AG10803 (cell line): ENCODE results near the gene MT2A.
"Not testable (repeated sequence)": the region's sequence is repeated elsewhere in the genome, so short reads cannot be mapped to it uniquely, and the experiment has no call there.

ENCODE experiments used
- DNase-seq: peaks from one replicate; pipeline ENCODE4 v3.0.0; 2010; ENCODE audit warnings: low read depth
- H3K4me3 ChIP-seq: 2 replicates; pipeline ENCODE4 v1.5.1; 2011; ENCODE audit warnings: mild to moderate bottlenecking, low read length, control low read depth
- CTCF ChIP-seq: conservative IDR thresholded peaks from 2 replicates; pipeline ENCODE4 v1.5.1; 2011; ENCODE audit warnings: mild to moderate bottlenecking, low read length, control low read depth, inconsistent platforms

The MT2A gene

GRCh38 chr16:56614549-56614991 is 6.2 kb downstream of the MT2A start:
- no peak overlapping the region for H3K4me3 ChIP-seq
- TF ChIP-seq CTCF = no peak
- peak; percentile 64 for DNase-seq

DNA sequence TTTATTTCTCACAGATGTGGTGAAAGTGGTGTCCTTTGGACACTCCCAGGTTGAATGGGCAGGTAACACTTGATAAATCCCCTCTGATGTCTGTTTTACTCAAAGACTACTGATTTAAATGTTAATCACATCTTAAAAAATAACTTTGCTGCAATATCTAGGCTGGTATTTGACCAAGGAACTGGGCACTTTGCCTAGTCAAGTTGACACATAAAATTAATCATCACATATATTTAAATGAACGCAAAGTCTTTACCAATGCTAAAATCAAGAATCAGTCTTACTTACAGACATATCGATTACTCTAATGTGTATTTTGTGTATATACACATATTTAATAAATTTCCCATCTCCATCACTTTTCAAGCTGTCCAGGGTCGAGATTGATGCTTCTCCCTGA is 7.0 kb downstream of the MT2A start:
- H3K4me3 ChIP-seq = no peak overlapping the region
- DNase-seq = no peak
- no peak for TF ChIP-seq CTCF

DNA sequence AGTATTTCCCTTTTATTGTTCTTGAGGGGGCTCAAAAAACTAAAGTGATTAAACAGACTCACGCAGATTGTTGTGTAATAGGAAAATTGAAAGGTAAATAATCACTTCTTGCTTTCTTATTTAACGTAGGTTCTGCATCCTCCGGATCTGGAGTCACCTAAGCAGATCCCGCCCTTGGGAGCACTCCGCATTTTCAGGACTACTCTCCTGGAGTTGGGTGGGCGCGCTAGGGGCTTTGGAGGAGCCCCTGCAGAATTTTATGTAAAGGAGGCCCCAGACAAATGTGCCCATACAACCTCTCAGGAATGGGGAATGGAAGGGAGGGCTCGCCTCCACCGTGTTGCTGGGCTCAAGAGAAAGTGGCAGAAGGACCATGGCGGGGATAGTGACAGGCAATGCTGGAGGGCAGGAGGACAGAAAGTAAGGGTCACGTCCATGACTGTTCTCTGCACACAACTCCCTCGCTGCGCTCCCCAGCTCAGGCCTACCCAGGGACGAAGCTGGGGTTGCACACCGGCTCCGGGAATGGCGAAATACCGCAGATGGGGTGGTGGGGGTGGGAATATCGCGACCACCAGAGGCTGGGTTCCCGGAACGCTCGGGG is 8.3 kb downstream of the MT2A start:
- H3K4me3 ChIP-seq = peak overlapping the region; percentile 49

DNA sequence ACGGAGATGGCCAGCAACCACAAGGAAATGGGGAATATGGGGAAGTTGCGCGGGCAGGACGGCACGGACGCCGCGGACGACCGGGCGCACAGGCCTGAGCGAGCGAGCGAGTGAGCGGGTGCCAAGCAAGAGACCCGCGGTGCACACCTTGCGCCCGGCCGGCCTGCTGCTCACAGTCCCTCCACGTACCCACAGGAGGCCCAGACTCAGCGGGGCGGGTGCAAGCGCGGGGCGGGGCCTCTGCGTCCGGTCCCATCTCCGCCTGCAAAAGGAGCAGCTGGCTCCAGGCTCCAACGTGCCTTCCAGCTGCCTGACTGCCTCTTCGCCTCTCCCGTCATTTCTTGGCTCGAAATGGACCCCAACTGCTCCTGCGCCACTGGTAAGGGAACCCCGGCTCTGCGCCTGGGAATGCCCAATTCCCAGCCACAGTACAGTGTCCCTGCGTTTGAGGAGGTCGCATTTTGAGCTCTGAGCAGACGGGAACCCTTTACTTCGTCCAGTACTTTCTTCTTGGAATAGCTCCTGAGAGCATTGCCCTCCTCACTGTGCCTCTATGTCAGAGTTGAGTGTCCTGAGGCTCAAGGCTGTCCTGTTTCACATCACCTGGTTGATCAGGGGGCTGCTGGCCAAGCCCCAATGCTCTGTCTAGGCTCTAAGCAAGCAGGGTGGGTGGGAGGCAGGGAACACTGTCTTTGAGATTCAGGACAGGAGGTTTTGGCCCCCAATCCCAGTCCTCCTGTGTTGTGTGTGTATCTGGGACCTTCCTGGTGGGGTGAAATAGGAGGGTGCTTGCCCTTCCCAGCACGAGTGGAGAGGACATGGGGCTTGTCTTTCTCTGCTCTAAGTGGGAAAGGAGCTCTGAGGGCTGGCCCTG is 9.1 kb downstream of the MT2A start:
- DNase-seq = peak; percentile 75
- peak overlapping the region; percentile 49 for H3K4me3 ChIP-seq
- no peak for TF ChIP-seq CTCF

More for the DNA sequence above, 8.3 kb downstream of the MT2A start:
- TF ChIP-seq CTCF = no peak
- no peak for DNase-seq

DNA sequence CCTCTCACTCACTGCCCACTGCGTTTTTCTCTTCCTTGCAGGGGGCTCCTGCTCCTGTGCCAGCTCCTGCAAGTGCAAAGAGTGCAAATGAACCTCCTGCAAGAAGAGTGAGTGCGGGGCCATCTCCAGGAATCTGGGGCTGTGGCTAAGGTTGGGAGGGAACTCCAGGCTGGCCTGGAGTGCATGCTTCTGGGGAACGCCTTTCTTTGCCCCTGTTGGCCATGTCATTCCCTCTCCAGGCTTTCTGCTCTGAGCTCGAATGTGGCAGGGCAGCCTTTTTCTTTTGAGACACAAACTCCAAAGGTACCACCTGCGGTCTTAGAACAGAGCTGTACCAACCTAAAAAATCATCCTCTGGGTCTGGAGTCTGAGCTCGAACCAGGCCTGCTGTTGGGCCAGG is 9.8 kb downstream of the MT2A start:
- no peak for TF ChIP-seq CTCF
- H3K4me3 ChIP-seq = no peak overlapping the region
- DNase-seq = no peak

GRCh38 chr16:56620339-56620897 is 12.0 kb downstream of the MT2A start:
- no peak for TF ChIP-seq CTCF
- H3K4me3 ChIP-seq = no peak overlapping the region
- DNase-seq = no peak

DNA sequence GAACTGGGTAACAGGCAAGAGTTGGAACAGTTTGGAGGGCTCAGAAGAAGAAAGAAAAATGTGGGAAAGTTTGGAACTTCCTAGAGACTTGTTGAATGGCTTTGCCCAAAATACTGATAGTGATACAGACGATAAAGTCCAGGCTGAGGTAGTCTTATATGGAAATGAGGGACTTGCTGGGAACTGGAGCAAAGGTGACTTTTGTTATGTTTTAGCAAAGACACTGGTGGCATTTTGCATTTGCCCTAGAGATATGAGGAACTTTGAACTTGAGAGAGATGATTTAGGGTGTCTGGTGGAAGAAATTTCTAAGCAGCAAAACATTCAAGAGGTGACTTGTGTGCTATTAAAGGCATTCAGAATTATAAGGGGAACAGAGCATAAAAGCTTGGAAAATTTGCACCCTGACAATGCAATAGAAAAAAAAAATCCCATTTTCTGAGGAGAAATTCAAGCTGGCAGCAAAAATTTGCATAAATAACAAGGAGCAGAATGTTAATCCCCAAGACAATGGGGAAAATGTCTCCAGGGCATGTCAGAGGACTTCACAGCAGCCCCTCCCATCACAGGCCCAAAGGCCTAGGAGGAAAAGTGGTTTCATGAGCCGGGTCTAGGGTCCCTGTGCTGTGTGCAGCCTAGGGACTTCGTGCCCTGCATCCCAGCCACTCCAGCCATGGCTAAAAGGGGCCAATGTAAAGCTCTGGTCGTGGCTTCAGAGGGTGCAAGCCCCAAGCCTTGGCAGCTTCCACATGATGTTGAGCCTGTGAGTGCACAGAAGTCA is 13.5 kb downstream of the MT2A start:
- H3K4me3 ChIP-seq, DNase-seq: not testable (repeated sequence)

- not testable (repeated sequence) for DNase-seq
Measured at GRCh38 chr16:56623184-56623583, 14.8 kb downstream of the MT2A start.

More at GRCh38 chr16:56623184-56623583, 14.8 kb downstream of the MT2A start:
- H3K4me3 ChIP-seq = not testable (repeated sequence)
